ENCODE data around the gene LZTFL1. TPM values are rescaled to one million over a fixed set of nuclear protein-coding genes. Genes with fewer than 3 reads are reported as not detected.

LZTFL1 gene
- total and polyA plus RNA-seq, 2 experiments from 2014 or later, result 14.3 to 25.1 TPM

- Histone ChIP-seq H3K27ac (no peak overlapping the region), H3K4me2 (no peak overlapping the region), H3K27me3 (no peaks in the 10 kb centered on the region), H3K9me3 (ENCODE audit: low read depth) (no peaks in the 10 kb centered on the region), H3K4me3 (no peak overlapping the region), H3K4me1 (ENCODE audit: insufficient read depth) (peaks cover 6% of the 10 kb centered on the region), H3K9me2 (replicated peaks; ENCODE audit: insufficient read depth) (no peaks in the 10 kb centered on the region), H2AFZ (no peak overlapping the region), H3K36me3 (replicated peaks; ENCODE audit: insufficient read depth, low read depth) (no peaks in the 10 kb centered on the region), H3K79me2 (no peaks in the 10 kb centered on the region), H4K20me1 (ENCODE audit: insufficient read depth, poor library complexity, severe bottlenecking) (no peaks in the 10 kb centered on the region)
- DNase-seq (ENCODE audit: low spot score), result no peak
- 93% methylated on average over 32 of the region's 35 CpGs for WGBS (ENCODE audit: low lambda C conversion rate, missing lambda C conversion rate)
- TF ChIP-seq EZH2phosphoT487 (IDR thresholded peaks at IDR 0.05; ENCODE audit: low read depth, severe bottlenecking, unreplicated experiment) (no peak), CTCF (IDR thresholded peaks at IDR 0.05; ENCODE audit: poor library complexity) (no peak), EZH2 (IDR thresholded peaks at IDR 0.05; ENCODE audit: borderline replicate concordance) (no peak)
Observed at GRCh38 chr3:45779746-45780735, 61.9 kb downstream of the LZTFL1 start.

GRCh38 chr3:45778761-45779201 is 63.1 kb downstream of the LZTFL1 start:
- H3K27me3 ChIP-seq, result no peaks in the 10 kb centered on the region
- no peaks in the 10 kb centered on the region for H3K79me2 ChIP-seq
- no peak overlapping the region for H3K27ac ChIP-seq
- no peak overlapping the region for H2AFZ ChIP-seq
- H3K4me1 ChIP-seq (ENCODE audit: insufficient read depth), result peaks cover 14% of the 10 kb centered on the region
- H3K4me3 ChIP-seq, result no peak overlapping the region
- TF ChIP-seq EZH2phosphoT487 (IDR thresholded peaks at IDR 0.05; ENCODE audit: low read depth, severe bottlenecking, unreplicated experiment) (no peak), CTCF (IDR thresholded peaks at IDR 0.05; ENCODE audit: poor library complexity) (no peak), EZH2 (IDR thresholded peaks at IDR 0.05; ENCODE audit: borderline replicate concordance) (no peak)
- no peaks in the 10 kb centered on the region for H3K36me3 ChIP-seq (replicated peaks; ENCODE audit: insufficient read depth, low read depth)
- H3K9me2 ChIP-seq (replicated peaks; ENCODE audit: insufficient read depth), result no peaks in the 10 kb centered on the region
- no peaks in the 10 kb centered on the region for H4K20me1 ChIP-seq (ENCODE audit: insufficient read depth, poor library complexity, severe bottlenecking)
- WGBS (ENCODE audit: low lambda C conversion rate, missing lambda C conversion rate), result 77% methylated on average over 3 of the region's 3 CpGs
- no peak overlapping the region for H3K4me2 ChIP-seq
- no peak for DNase-seq (ENCODE audit: low spot score)
- no peaks in the 10 kb centered on the region for H3K9me3 ChIP-seq (ENCODE audit: low read depth)

- H3K27me3 ChIP-seq, result no peaks in the 10 kb centered on the region
- peaks cover 19% of the 10 kb centered on the region for H3K4me1 ChIP-seq (ENCODE audit: insufficient read depth)
- H3K9me3 ChIP-seq (ENCODE audit: low read depth), result no peaks in the 10 kb centered on the region
- H3K4me2 ChIP-seq, result no peak overlapping the region
- 88% methylated on average over 11 of the region's 11 CpGs for WGBS (ENCODE audit: low lambda C conversion rate, missing lambda C conversion rate)
- no peaks in the 10 kb centered on the region for H3K79me2 ChIP-seq
- no peak overlapping the region for H3K27ac ChIP-seq
- no peak overlapping the region for H3K4me3 ChIP-seq
- TF ChIP-seq CTCF (IDR thresholded peaks at IDR 0.05; ENCODE audit: poor library complexity) (no peak), EZH2phosphoT487 (IDR thresholded peaks at IDR 0.05; ENCODE audit: low read depth, severe bottlenecking, unreplicated experiment) (no peak), EZH2 (IDR thresholded peaks at IDR 0.05; ENCODE audit: borderline replicate concordance) (no peak)
- H4K20me1 ChIP-seq (ENCODE audit: insufficient read depth, poor library complexity, severe bottlenecking), result no peaks in the 10 kb centered on the region
- DNase-seq (ENCODE audit: low spot score), result no peak
- no peak overlapping the region for H2AFZ ChIP-seq
- no peaks in the 10 kb centered on the region for H3K36me3 ChIP-seq (replicated peaks; ENCODE audit: insufficient read depth, low read depth)
- no peaks in the 10 kb centered on the region for H3K9me2 ChIP-seq (replicated peaks; ENCODE audit: insufficient read depth)
Observed at GRCh38 chr3:45777746-45778386, 64.1 kb downstream of the LZTFL1 start.
